CD4-positive, alpha-beta T cell (primary cell): Measurements from ENCODE around the gene IL15RA. TPM values are rescaled to one million over a fixed set of nuclear protein-coding genes. Genes with fewer than 3 reads are reported as not detected.

Experiments used
- ATAC-seq: fragments of 200-7000 bp; cut with Tn5 transposase; one replicate; pipeline ENCODE4 v1.10.0; 2022; ENCODE audit warnings: mild to moderate bottlenecking; ENCODE audit not compliant: poor library complexity
- CTCF ChIA-PET: fragments of 350-600 bp; sonication (Branson Sonifier 250); formaldehyde crosslinking; loops from one replicate; lab custom pipeline; 2021; ENCODE audit warnings: antibody characterized with exemption, inconsistent platforms; lab: Charles Lee
- POLR2A ChIA-PET: fragments of 350-600 bp; sonication (Branson Sonifier 250); formaldehyde crosslinking; loops from one replicate; lab custom pipeline; 2021; ENCODE audit warnings: antibody characterized with exemption, inconsistent platforms; lab: Charles Lee
- DNase-seq, 14 experiments: peaks; one replicate each; pipeline ENCODE4 v3.0.0-alpha.2; 2013 to 2020; ENCODE audit warnings: mixed read lengths in 2 of 14
- H3K27ac ChIP-seq, 2 donors: one replicate each; pipeline versions ENCODE4 v1.5.1 to v1.7.0; 2013; ENCODE audit warnings: low read length in 2 of 2, low read depth in 1 of 2, mild to moderate bottlenecking in 1 of 2
- H3K27me3 ChIP-seq, 2 experiments: 1 replicate in 1 of 2; 2 replicates in 1 of 2; pipeline versions ENCODE4 v1.6.1 to v1.7.0; 2013; ENCODE audit warnings: low read length in 2 of 2, control low read depth in 1 of 2, mild to moderate bottlenecking in 1 of 2, moderate library complexity in 1 of 2; ENCODE audit not compliant: insufficient read depth in 2 of 2, control insufficient read depth in 1 of 2
- H3K36me3 ChIP-seq: one replicate; pipeline ENCODE4 v1.6.1; 2013; ENCODE audit warnings: low read length, control low read depth; ENCODE audit not compliant: insufficient read depth
- H3K4me1 ChIP-seq: one replicate; pipeline ENCODE4 v1.6.1; 2013; ENCODE audit warnings: low read length, control low read depth; ENCODE audit not compliant: insufficient read depth
- H3K4me3 ChIP-seq: one replicate; pipeline ENCODE4 v1.5.1; 2013; ENCODE audit warnings: mild to moderate bottlenecking, low read length, moderate library complexity
- H3K9me3 ChIP-seq, 2 experiments: 1 replicate in 1 of 2; 2 replicates in 1 of 2; pipeline versions ENCODE4 v1.6.1 to v1.7.0; 2013; ENCODE audit warnings: low read length in 2 of 2, mild to moderate bottlenecking in 2 of 2, control low read depth in 1 of 2, moderate library complexity in 1 of 2; ENCODE audit not compliant: control insufficient read depth in 1 of 2, insufficient read depth in 1 of 2
- H3K27ac Mint-ChIP-seq: one replicate; pipeline ENCODE4 v1.8.0; 2020; ENCODE audit warnings: mixed read lengths
- H3K27me3 Mint-ChIP-seq: one replicate; pipeline ENCODE4 v1.8.0; 2021; ENCODE audit warnings: mixed read lengths
- H3K36me3 Mint-ChIP-seq: one replicate; pipeline ENCODE4 v1.8.0; 2021; ENCODE audit warnings: low read depth, mixed read lengths
- H3K4me1 Mint-ChIP-seq: one replicate; pipeline ENCODE4 v1.8.0; 2021; ENCODE audit warnings: low read depth, mixed read lengths
- H3K4me3 Mint-ChIP-seq: one replicate; pipeline ENCODE4 v1.8.0; 2020; ENCODE audit warnings: mild to moderate bottlenecking, mixed read lengths
- H3K9me3 Mint-ChIP-seq: one replicate; pipeline ENCODE4 v1.8.0; 2020; ENCODE audit warnings: mixed read lengths
- CTCF ChIP-seq: fragments of 200-600 bp; IDR thresholded peaks from one replicate; pipeline ENCODE4 v1.8.0; 2022; ENCODE audit warnings: antibody characterized with exemption, mild to moderate bottlenecking
- intact Hi-C, 2 experiments: fragments of 100-400 bp; cut with DNase I in 1 of 2; cut with micrococcal nuclease in 1 of 2; formaldehyde crosslinking; loops; one replicate each; pipeline versions ENCODE4 v1.15.1 to v1.9.0; 2023 to 2025; cut with DNase I, micrococcal nuclease
- total RNA-seq, 174 experiments: library from RNA in 2 of 174; stranded (reverse) in 2 of 174; gene quantifications; one replicate each; pipeline ENCODE4 v1.2.3 and lab custom pipeline; 2021 to 2026

The IL15RA gene
- total RNA-seq, 2 experiments from 2014 or later: 4.4 TPM

- CTCF ChIA-PET: interaction anchor here (0.9 kb wide), 1 partner anchor 12 kb away, joined by 3 read pairs; no protein-coding TSS in a partner anchor
- peaks cover 30% of the 10 kb centered on the region for H3K4me1 Mint-ChIP-seq
- H3K27ac ChIP-seq: no peak overlapping the region
- TF ChIP-seq CTCF: no peak
- peaks cover 70% of the 10 kb centered on the region for H3K36me3 Mint-ChIP-seq
- POLR2A ChIA-PET: no interaction called here
- no peak overlapping the region for H3K4me3 Mint-ChIP-seq
- H3K36me3 ChIP-seq: peaks cover 38% of the 10 kb centered on the region
- no peaks in the 10 kb centered on the region for H3K9me3 ChIP-seq
- intact Hi-C loops: no loop called here
- no peaks in the 10 kb centered on the region for H3K27me3 Mint-ChIP-seq
- no peak for ATAC-seq
- no peak overlapping the region for H3K4me3 ChIP-seq
- no peaks in the 10 kb centered on the region for H3K27me3 ChIP-seq
- DNase-seq: no peak
- H3K4me1 ChIP-seq: peaks cover 4% of the 10 kb centered on the region
- H3K9me3 Mint-ChIP-seq: no peaks in the 10 kb centered on the region
- no peak overlapping the region for H3K27ac Mint-ChIP-seq
Observed at GRCh38 chr10:5905854-5906507, 71.4 kb downstream of the IL15RA start.

- no peak overlapping the region for H3K27ac ChIP-seq
- ChIA-PET CTCF (no interaction called here), POLR2A (no interaction called here)
- H3K36me3 ChIP-seq: peaks cover 20% of the 10 kb centered on the region
- no peak overlapping the region for H3K4me3 ChIP-seq
- TF ChIP-seq CTCF: no peak
- H3K4me1 ChIP-seq: peaks cover 4% of the 10 kb centered on the region
- ATAC-seq (no peak), DNase-seq (no peak)
- Mint-ChIP-seq H3K4me3 (no peak overlapping the region), H3K36me3 (peaks cover 56% of the 10 kb centered on the region), H3K9me3 (no peaks in the 10 kb centered on the region), H3K27me3 (no peaks in the 10 kb centered on the region), H3K4me1 (peaks cover 35% of the 10 kb centered on the region), H3K27ac (no peak overlapping the region)
- no peaks in the 10 kb centered on the region for H3K9me3 ChIP-seq
- intact Hi-C loops: no loop called here
- H3K27me3 ChIP-seq: no peaks in the 10 kb centered on the region
Observed at GRCh38 chr10:5904227-5904626, 73.1 kb downstream of the IL15RA start.

- Histone ChIP-seq H3K27ac (no peak overlapping the region), H3K4me1 (peaks cover 4% of the 10 kb centered on the region), H3K9me3 (peaks cover 0 to under 1% of the 10 kb centered on the region in 2 experiments), H3K4me3 (no peak overlapping the region), H3K36me3 (peaks cover 15% of the 10 kb centered on the region), H3K27me3 (no peaks in the 10 kb centered on the region)
- ChIA-PET POLR2A (interaction anchor here (0.8 to 1.1 kb wide), 2 partner anchors 9 to 15 kb away, joined by 3 to 4 read pairs; no protein-coding TSS in a partner anchor), CTCF (no interaction called here)
- Mint-ChIP-seq H3K4me1 (peaks cover 37% of the 10 kb centered on the region), H3K36me3 (peaks cover 56% of the 10 kb centered on the region), H3K27me3 (no peaks in the 10 kb centered on the region), H3K9me3 (no peaks in the 10 kb centered on the region), H3K4me3 (no peak overlapping the region), H3K27ac (no peak overlapping the region)
- DNase-seq (no peak), ATAC-seq (no peak)
- intact Hi-C loops: no loop called here
- TF ChIP-seq CTCF: no peak
Observed at GRCh38 chr10:5903563-5903962, 73.8 kb downstream of the IL15RA start.
